ENCODE data around the gene TNPO1. TPM values are rescaled to one million over a fixed set of nuclear protein-coding genes. Genes with fewer than 3 reads are reported as not detected.

Gene TNPO1
- total and polyA plus RNA-seq, 4 donors: 5.7 to 95.8 (median 29.2) TPM

- no peaks in the 10 kb centered on the region for H3K9me3 ChIP-seq (ENCODE audit: control insufficient read depth in 4 of 4, low read length in 3 of 4)
- DNase-seq (ENCODE audit: low spot score): peak; percentile 91
- peak overlapping the region; percentile 72 for H3K9ac ChIP-seq (ENCODE audit: low read depth in 1 of 2, low read length in 2 of 2)
- H3K4me3 ChIP-seq (ENCODE audit: low read depth in 1 of 3, low read length in 3 of 3): peak overlapping the region; percentile 85 to 99 (median 96)
- H3K36me3 ChIP-seq (ENCODE audit: control insufficient read depth in 4 of 4, insufficient read depth in 3 of 4, low read depth in 1 of 4, low read length in 3 of 4): peaks cover 0 to 3% (median under 1%) of the 10 kb centered on the region in 4 donors
- TF ChIP-seq EGR1 (IDR thresholded peaks at IDR 0.05; ENCODE audit: low read depth in 2 of 2) (peak in 1 of 2 donors; percentile 29), TAF1 (conservative IDR thresholded peaks at IDR 0.05) (peak; percentile 92), YY1 (IDR thresholded peaks at IDR 0.05) (peak; percentile 91), FOXA2 (IDR thresholded peaks at IDR 0.05) (no peak), FOXA1 (IDR thresholded peaks at IDR 0.05) (no peak), REST (IDR thresholded peaks at IDR 0.05) (peak; percentile 63), SP1 (IDR thresholded peaks at IDR 0.05) (peak; percentile 37), RAD21 (IDR thresholded peaks at IDR 0.05) (peak; percentile 41 to 50), ATF3 (IDR thresholded peaks at IDR 0.05) (peak; percentile 65), GABPA (IDR thresholded peaks at IDR 0.05 in 1 of 2, conservative IDR thresholded peaks at IDR 0.05 in 1 of 2) (peak in 1 of 2 donors; percentile 62), HNF4A (conservative IDR thresholded peaks at IDR 0.05) (peak in 1 of 2 donors; percentile 19), HNF4G (IDR thresholded peaks at IDR 0.05) (no peak), RXRA (IDR thresholded peaks at IDR 0.05) (no peak), CTCF (IDR thresholded peaks at IDR 0.05; ENCODE audit: low read depth, low read length, missing input control) (no peak), ZBTB33 (IDR thresholded peaks at IDR 0.05) (no peak), MAX (IDR thresholded peaks at IDR 0.05) (peak; percentile 51), JUND (IDR thresholded peaks at IDR 0.05) (peak; percentile 91 to 95), NR2F2 (IDR thresholded peaks at IDR 0.05) (no peak)
- H3K27me3 ChIP-seq (ENCODE audit: control insufficient read depth in 4 of 4, insufficient read depth in 4 of 4, low read length in 3 of 4): no peaks in the 10 kb centered on the region
- under 1% methylated on average over 32 of the region's 32 CpGs for WGBS
- peak overlapping the region; percentile 97 to 99 for H3K27ac ChIP-seq (ENCODE audit: low read depth in 1 of 2, low read length in 2 of 2)
- H3K4me1 ChIP-seq (ENCODE audit: control insufficient read depth in 4 of 4, insufficient read depth in 4 of 4, low read length in 3 of 4): peaks cover 2 to 26% (median 24%) of the 10 kb centered on the region in 4 donors
These were observed 31.6 kb downstream of the TNPO1 start for GRCh38 chr5:72847989-72848473.
